Measurements from ENCODE around the gene NT5C2.

The NT5C2 gene

DNA sequence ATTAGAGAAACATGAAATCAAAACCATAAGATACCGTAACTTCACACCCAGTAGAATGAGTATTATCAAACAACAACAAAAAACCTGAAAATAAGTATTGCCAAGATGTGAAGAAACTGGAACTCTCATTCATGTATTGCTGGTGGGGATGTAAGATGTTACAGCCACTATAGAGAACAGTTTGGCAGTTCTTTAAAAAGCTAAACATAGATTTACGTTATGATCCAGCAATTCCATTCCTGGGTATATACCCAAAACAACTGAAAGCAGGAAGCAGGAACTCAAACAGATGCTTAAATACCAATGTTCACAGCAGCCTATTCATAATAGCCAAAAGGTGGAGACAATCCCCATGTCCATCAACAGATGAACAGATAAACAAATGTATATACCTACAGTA lies 72.5 kb downstream of the NT5C2 start:
- no peak for DNase-seq

DNA sequence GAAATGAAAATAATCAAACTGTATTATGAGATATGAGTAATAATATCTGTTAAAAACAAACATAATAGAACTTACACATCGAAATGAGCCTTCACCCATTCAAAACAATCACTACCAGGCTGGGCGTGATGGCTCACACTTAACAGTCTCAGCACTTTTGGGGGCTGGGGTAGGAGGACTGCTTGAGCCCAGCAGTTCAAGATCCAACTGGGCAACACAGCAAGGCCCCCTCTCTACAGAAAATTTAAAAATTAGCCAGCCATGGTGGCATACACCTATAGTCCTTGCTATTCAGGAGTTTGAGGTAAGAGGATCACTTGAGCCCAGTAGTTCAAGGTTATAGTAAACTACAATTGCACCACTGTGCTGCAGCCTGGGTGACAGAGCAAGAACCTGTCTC lies 75.8 kb downstream of the NT5C2 start:
- no peak for DNase-seq

DNA sequence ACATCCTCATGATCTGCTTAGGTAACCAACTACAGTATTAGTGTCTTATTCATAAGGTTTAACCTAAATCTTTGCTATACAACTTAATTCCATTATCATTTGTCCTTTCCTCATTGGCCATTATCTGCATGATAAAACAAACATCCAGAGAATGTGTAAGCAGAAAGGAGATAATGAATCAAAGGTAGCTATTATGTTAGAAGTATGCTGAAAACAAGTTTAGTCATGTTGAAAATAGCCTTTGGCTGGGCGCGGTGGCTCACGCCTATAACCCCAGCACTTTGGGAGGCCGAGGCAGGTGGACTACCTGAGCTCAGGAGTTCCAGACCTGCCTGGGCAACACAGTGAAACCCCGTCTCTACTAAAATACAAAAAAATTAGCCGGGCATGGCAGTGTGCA lies 78.2 kb downstream of the NT5C2 start:
- DNase-seq, result no peak

DNA sequence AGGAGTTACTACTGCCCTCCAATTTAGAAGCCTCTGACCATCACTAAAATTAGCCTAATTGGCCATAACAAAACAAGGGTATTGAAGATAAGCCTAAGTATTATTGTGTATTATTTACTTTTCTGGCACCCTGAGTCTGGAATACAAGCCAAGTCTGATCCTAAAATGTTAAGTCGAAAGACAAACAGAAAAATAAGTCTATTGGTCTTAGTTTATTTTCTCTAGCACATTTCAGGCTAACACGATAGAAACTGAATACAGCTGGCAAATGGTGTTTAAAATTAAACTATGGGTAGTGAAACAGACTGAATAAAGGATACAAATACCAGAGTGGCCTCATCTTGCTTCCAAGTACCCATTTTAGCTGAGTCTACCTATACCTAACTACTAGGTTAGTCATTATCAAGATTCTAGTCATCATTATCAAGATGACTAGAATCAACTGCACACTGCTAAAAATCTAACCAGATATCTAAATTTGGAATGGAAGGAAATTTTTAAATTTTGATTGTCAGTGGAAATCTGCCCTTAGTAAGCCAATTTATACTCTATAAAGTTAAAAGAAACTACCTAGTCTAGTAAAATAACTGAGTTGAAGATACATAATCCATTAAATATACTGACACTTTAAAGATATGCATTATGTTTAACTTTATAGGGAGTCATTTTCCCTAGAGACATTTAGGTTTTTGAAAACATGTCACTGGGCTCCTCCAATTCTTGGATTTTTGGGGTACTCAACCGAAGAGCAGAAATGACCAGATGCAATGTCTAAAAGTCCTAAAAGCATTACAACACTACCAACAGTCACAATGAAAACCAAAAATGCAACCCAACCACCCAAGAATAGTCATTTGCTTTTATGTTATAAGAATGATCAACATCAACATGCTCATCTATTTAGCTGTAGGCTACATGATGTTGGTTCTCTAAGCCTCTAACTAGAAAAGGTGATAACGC lies 80.9 kb downstream of the NT5C2 start:
- DNase-seq, result no peak

DNA sequence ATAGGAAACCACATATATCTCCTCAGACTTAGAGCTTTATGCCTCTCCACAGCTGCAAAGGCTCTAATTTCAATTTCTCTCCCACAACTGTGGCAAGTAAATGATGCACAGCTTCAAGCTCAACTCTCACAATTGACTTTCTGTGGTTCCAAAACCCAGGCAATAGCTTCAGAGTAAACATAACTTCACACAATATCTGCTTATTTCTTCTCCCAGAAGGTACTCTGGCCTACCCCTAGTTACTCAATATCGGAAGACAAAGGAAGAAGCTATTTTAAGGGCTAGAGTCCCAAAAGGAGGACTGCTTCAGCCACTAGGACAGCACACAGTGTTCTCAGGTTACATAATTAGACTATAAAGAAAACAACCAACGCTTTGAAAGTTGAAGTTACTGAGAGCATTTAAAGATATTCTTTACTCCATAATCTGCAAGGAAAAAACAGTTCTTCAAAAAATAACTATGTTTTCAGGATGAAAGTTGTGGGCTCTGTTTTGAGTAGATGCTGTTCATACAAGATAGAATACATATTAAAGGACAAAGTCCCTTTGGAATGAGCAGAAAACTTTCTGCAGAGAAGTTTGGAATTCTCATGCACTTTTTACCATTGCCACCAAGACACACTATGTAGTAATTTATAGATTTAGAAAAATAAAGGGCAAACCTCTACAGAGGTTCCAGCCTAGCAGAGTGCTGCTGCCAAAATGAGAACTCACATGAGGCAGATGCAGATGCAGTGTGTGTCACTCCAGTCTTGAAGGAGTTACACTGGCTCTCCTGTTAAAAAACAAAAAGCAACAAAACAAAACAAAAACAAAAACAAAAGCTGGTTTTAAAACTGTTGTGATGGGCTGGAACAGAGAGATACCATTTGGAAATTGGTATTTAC lies 81.8 kb downstream of the NT5C2 start:
- no peak for DNase-seq

DNA sequence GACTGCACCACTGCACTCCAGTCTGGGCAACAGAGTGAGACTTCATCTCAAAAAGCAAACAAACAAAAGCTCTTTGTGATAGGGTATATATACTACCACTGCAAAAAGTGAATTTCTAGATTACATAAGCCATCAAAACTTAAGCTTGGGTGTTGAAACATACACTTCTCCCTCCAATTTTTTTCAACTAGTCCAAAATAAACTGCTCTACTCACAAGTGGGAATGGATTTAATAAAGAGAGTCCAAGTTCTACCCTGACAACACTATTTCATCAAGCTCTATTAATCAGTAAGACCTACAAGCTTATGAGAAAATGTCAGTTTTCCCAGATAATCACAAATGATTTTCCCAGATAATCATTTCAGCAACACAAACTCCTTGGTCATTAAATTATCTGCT lies 82.7 kb downstream of the NT5C2 start:
- no peak for DNase-seq

DNA sequence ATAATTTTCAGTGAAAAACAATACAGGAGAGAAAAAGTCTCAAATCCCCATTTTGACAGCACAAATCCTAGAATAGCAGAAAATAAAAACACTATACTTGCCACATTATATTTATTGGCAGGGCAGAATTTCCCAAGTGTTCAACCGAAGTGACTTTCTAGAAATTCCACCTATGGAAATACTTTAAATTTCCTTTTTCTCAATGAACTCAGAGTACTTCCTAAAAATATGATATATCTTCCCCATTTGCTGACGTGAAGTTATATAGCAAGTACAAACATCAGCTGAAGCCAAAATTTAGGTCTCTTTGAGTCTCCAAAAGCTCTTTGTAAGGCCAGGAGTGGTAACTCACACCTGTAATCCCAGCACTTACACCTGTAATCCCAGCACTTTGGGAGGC lies 83.3 kb downstream of the NT5C2 start:
- no peak for DNase-seq

DNA sequence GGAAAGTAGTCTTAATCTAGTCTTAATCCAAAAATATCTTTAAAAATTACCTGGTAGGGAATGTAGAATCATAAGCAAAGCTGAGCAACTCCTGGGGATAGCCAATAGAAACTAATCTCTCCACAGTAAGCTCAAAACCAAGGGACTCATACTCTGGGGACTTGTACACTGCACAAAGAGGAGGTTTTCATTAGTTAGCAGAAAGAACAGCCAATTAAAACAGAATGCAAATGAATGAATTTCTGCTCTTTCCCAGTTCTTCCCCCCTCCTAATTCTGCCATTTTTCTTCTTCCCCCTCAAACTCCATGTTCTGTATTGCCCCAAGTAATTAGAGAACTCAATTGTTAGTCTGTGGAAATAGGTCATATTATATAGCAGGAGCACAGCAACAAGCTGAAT lies 86.5 kb downstream of the NT5C2 start:
- DNase-seq, result no peak

DNA sequence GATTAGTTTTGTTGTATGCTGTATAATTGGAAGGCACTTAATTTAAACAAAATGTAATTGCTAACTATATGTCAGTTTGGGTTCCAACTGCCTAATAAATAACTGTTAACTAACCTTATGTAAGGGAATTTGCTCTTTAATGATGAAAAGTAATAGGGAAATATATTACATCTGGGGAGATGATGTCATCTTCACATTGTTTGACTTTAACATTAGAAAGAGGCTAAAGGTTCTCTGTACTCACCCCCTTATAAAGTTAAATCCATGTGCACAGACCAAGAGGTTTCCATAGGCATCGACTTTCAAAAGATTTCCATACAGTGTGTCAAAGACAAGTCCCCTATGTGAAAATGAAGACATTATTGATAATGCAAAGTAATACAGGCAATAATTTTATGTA lies 87.6 kb downstream of the NT5C2 start:
- DNase-seq, result no peak

DNA sequence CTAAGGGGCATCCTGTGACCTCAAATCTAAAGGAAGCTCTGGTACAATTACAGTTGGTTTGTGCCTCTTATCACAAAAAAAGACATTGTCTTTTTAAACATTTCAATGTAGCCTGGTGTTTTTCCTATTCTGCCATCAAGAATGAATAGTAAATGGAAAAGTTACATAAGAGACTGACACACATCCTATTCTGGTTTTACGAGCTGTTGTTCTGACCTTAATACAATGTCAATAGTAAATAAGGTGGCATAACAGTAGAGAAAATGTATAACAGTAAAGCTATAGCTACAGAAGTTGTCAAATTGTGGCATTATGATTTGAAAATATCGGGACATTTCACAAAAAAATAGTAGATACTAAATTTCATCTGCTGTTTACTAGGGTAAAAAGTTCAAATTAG lies 88.4 kb downstream of the NT5C2 start:
- DNase-seq, result no peak

DNA sequence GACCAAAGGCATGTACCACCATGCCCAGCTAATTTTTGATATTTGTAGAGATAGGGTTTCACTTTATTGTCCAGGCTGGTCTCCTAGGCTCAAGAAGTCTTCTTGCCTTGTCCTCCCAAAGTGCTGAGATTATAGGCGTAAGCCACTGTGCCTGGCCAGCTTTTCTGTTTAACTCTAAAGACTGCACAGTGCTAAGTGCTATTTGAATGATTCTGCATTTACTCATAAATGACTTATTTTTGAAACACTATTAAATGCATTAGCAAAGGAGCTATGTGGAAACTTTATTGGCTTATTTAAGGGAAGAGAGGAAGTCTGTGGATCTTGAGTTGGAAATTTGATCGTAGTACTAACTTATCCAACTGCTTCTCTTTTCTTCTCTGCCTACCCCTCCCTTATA lies 89.1 kb downstream of the NT5C2 start:
- DNase-seq, result no peak

DNA sequence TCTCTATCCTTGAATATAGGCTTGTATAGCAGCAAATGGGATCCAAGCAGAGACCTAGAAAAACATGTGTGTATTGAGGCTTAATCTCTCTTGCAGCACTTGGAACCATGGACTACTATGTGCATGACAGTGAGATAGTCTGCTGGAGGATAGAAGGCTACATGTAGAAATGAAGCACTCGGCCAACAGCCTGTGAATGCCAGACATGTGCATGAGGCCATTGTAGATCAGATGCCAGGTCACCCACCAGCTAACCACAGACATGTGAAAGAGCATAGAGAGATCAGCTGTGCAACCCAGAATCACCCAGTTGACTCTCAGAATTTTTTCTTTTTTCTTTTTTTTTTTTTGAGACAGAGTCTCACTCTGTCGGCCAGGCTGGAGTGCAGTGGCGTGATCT lies 90.9 kb downstream of the NT5C2 start:
- no peak for DNase-seq

DNA sequence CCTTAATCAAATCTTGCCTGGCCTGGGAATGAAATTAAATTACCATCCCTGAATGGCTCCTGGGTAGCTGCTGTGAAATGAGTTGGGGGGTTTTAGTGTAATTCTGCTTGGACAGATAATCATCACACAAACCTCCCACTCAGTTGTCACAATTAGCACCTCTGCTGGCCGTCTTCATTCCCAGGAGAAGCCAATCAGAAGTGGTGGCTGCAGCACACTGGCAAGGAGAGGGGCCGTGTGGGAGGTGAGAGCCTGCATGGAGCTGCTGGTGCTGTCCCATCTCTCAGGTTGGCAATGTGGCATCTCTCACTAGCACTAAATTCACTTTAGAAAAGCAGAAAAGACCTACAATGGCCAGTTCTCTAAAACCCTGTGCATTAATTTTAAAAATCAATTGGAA lies 92.5 kb downstream of the NT5C2 start:
- DNase-seq, result no peak

DNA sequence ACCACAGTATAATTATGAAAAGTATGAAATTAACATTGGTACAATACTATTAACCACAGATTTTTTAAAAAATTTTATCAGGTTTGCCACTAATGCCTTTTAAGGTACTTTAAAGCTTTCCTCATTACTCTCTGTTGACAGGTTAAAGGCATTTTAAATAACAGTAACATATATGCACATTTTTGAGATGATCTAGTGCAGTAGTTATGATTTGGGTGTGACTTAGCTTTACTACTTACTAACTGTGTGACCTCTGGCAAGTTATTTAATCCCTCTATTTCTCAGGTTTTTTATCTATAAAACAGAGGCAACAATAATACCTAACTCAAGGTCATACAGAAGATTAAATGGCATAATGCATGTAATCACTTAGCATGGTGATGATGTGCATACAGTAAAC lies 94.8 kb downstream of the NT5C2 start:
- no peak for DNase-seq

DNA sequence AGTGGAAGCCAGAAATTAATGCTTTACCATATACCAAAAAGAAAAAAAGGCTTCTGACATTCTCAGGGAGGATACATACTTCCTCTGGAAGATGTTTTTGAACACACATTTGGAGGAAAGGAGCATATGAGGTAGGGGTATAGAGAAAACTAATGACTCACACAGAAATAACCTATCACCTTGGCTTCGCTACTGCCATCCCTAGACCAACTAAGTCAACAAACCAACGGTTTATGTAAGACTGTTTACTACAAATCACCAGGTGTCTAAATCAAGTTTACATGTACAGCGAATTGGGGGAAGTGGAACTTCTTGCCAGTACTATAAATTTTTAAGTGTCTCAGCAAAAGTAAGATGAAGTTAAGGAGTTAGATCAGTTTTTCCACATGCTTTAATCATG lies 96.9 kb downstream of the NT5C2 start:
- DNase-seq, result no peak

DNA sequence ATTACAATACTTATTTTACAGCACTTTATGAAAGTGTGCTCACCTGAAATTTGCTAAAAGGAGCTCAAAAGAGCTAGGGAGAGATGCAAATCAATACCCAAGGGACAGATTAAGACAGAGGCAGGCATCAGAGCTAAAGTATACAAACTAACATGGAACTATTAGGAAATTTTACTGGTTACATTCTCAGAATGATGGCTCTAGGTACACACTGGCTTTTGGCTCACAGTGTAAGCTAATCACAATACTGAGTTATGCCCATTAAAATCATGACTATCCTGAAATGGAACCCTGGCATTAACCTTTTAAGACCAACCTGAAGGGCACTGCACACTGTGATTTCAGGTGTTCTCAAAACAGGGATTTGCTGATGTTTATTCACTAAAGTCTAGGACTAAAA lies 98.1 kb downstream of the NT5C2 start:
- no peak for DNase-seq

DNA sequence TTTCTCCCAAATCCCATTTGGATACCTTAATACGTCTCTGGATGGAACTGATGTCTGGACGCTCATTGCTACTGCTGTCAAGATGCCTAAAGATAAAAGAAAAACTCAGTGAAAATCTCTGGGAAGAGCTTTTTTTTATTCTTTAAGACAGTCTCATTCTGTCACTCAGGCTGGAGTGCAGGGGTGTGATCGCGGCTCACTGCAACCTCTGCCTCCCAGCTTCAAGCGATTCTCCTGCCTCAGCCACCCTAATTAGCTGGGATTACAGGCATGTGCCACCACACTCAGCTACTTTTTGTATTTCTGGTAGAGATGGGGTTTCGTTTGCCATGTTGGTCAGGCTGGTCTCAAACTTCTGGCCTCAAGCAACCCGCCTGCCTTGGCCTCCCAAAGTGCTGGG lies 102.2 kb downstream of the NT5C2 start:
- DNase-seq, result no peak

DNA sequence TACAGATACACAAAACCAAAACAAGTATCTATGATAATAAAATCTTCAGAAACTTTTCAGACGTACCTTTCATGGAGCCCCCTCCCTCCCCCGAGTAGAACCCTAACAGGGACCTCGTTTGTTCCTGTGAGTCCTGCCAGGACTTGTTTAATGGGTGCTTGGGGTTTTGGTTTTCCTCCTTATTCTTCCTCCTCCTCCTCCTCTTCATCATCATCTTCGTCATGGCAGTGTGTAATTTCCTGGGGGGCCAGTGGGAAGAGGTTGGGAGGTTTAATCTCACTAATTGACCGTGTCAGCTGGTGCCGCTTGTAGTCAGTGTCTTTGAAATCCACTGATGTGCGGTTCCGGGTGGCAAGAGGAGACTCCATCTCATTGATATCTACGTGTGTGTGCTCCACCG lies 103.6 kb downstream of the NT5C2 start:
- DNase-seq, result no peak

DNA sequence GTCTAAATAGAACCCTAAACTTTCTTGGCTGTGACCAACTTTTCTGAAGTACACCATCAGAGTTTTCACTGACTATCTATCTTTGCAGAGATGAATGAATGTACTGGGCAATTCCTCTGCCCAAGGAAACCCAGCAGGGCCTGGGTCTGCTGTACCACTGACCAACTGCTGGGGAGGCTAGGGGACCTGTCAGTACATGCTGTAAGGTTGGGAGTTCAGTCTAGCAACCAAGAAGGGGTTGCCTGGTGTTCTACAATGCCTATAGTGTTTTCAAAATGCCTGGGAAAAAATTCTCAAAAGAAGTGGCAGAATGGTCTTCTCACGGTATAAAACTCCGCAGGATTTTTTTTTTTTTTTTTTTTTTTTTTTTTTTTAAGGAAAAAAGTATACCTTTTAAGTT lies 106.3 kb downstream of the NT5C2 start:
- DNase-seq, result no peak

DNA sequence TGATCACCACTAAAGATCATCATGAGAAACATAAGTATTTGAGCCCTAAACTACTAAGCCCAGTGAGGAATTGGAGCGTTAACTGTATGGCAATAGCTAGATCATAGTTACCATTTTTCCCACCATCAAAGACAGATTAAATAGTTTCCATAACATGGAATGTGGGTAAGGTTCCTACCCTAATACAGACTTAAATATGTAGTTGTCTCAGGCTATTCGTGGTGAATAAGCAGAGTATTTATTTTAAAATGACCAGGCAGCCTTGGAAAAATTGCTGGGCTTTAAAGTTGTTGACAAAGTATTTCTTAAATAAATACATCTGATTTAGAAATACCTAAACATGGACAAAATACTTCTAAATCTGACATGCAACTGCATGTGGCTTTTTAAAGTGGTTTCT lies 106.8 kb downstream of the NT5C2 start:
- DNase-seq, result no peak

DNA sequence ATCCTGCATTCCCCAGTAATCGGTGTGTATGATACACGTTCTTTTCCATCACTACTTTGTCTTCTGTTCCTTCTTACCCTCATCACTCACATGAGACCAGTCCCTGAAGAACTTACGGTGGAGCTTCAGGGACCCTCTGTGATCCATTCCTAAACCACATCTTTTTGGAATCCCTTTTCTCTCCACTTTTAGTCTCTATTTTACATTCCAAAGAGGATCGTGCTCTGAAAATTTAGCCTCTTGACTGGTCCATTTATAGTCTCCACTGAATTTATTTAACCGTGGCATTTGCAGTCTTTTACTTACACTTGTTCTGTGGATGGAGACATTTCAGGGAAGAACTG lies 109.1 kb downstream of the NT5C2 start:
- no peak for DNase-seq

DNA sequence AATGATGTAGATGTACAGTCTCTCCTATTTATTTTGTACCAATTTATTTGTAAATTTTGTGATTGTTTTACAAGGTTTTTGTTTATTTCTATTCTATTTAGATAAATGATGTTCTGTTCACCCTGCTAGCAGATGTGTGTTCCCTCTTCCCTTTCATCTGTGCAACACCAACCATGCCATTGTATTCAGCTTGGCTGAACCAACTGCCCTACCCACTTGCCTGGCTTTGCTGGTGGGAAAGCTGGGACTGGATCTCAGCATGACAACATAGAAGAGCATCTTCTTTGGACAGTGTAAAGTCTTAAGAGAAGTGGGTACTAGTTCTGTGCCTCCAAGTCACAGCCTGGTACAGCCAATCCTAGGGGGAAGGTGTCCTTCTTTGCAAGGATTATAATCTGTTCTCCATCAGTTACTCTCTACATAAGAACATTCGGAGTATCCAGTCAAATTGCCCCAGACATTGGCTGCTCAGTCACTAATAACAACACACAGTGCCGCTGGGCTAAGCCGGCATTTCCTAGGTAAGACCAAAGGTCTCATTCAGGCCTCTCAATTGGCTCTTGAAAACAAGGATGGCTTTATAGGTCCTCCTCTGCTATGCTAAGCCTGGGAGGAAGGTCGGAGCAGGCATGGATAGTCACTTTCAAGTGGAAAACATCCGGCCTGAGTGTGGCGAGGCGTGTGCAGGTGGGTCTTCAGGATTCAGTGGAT lies 109.7 kb downstream of the NT5C2 start:
- no peak for DNase-seq

DNA sequence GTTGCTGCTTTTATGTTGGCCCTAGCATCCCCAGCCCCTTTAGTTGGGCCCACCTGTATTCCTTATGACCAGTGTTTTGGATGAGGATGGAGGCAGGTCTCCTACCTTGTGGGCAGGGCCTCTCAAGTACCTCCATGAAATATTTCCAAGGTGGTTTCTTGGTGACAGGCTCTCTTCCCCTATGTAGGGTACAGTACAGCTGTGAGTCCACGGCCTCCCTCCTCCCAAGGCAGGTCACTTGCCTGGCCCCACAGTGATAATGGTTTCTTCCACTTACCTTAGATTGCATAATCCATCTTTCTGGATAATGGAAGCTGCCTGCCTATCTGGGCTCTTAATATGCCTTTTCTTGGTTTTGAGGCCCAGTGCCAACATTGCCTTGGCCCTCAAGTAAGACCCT lies 110.4 kb downstream of the NT5C2 start:
- no peak for DNase-seq

All from NCI-H2171 (cell line).